HG02759 (cell line): ENCODE results near the gene SLC29A4.
"Not testable (repeated sequence)": the region's sequence is repeated elsewhere in the genome, so short reads cannot be mapped to it uniquely, and the experiment has no call there.

Experiments used
- ATAC-seq: cut with Tn5 transposase; IDR thresholded peaks from one replicate; pipeline ENCODE4 v1.9.1; 2021; ENCODE audit warnings: mild to moderate bottlenecking, moderate library complexity; ENCODE audit not compliant: unreplicated experiment

Gene SLC29A4

GRCh38 chr7:5282543-5283316 is at the start of gene SLC29A4:
TSS of gene SLC29A4 (plus strand) at chr7:5282943. CDS start at chr7:5287817, 4,874 bp downstream.
- ATAC-seq: no peak

DNA sequence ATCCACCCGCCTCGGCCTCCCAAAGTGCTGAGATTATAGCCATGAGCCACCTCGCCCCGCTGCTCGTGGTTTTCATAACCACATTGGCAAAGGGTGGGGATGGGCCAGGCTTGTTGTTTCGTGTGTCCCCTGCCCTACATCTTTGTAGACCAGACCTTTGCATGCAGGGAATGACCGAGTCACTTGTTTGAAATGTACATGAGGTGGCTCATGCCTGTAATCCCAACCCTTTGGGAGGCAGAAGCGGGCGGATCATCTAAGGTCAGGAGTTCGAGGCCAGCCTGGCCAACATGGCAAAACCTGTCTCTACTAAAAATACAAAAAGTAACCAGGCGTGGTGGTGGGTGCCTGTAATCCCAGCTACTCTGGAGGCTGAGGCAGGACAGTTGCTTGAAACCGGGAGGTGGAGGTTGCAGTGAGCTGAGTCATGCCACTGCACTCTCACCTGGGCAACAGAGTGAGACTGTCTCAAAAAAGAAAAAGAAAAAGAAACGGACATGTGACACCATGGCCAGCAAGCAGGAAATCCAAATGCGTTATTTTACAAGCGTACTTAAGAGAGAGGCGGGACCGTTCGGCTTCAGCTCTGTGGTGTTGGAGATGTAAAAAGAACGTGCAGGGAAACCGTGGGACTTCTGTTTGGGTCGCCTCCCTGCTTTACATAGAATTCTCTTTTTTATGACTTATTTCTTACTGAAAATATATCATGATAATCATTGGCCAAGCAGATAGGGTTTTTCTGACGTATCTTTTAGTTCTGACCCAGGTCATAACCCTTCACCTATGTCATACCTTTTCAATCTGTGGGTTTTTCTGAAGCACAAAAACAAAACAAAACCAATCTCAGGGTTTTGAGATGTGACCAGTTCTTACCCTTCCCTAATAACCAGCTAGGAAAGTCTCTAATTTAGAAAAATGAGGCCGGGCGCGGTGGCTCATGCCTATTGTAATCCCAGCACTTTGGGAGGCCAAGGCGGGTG is 47.6 kb upstream of the SLC29A4 start:
- no peak for ATAC-seq

DNA sequence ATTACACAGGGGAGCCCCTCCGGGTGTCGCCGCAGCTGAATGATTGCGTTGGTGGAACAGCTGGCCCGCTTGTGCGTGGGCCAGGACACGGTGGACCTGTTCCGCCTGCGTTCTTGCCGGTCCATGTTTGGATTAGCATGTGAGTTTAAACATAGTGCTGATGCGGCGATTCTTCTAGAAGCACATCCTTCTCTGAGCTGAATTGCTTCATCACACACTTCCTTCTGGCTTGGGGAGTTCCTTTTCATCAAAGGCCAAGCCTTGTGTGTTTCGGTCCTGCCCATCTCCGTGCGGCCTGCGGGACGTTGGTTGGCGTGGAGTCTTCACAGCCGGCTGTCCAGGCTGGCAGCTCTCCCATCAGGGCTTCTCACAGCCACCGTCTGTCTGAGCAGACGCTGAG is 45.5 kb upstream of the SLC29A4 start:
- no peak for ATAC-seq

DNA sequence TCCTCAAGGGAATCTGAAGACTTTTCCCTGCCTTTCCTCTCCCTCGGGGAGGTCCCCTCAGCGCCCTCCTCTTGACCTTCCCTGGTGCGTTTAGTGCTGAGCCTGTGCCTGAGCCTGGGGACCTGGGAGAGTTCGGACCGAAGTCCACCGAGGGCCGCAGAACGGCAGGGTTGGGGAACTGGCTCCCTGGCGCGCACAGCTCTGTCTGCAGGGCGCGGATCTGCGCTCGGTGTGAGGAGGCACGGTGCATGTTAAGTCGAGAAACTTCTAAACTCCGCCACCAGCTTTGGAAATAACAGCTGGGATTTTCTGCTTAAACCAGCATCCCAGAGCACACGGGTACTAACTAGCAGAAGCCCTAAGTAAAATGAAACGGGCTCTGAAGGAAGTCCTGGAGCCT is 44.2 kb upstream of the SLC29A4 start:
- ATAC-seq: no peak

- ATAC-seq: no peak
Observed at GRCh38 chr7:5243261-5243660, 39.5 kb upstream of the SLC29A4 start.

DNA sequence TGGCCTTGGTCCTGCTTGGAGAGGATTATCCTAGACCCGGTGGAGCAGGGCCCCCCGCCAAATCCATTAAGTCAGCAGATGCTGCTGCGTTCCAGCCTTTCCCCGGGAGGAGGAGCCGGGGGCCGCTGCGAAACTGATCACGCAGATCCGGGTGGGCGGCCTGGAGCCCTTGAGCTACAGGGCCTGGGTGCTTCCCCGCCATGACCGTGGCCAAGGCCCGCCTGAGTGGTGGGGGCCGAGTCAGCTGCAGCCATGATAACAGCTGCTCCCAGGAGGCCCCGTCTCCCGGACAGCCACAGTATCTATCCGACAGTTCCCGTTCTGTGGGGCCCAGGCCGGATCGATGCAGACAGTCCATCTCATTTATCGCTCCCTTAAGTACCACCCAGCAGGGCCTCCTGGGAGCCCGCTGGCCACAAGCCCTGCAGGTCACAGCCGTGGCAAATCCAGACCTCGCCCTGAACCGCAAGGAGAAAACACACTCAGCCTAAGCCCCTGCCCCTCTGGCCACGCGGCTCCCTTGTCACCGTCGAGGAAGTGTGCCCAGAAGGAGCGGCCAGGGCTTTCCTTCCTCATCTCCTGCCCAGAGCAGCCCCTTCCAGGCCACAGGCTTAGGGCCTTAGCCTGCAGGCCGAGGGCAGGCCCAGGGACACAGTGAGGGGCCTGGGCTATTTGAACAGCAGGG is 34.4 kb upstream of the SLC29A4 start:
- ATAC-seq: no peak

- not testable (repeated sequence) for ATAC-seq
Observed at GRCh38 chr7:5250787-5251186, 32.0 kb upstream of the SLC29A4 start.

GRCh38 chr7:5253529-5253928 is 29.2 kb upstream of the SLC29A4 start:
- ATAC-seq: not testable (repeated sequence)

DNA sequence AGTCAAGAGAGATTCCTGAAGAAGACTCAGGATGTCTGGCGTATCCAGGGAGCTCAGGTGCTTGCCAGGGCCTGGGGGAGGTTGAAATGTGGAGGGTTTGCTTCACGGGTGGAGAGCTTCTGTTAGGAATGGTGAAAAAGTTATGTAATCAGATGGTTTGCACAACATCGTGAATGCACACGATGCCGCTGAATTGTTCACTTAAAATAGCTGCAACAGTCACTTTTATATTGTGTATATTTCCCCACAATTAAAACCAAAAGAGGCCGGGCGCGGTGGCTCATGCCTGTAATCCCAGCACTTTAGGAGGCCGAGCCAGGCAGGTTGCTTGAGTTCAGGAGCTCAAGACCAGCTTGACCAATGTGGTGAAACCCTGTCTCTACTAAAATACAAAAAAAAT is 28.4 kb upstream of the SLC29A4 start:
- ATAC-seq: not testable (repeated sequence)

GRCh38 chr7:5255832-5256231 is 26.9 kb upstream of the SLC29A4 start:
- no peak for ATAC-seq

GRCh38 chr7:5260530-5261068 is 22.1 kb upstream of the SLC29A4 start:
- ATAC-seq: not testable (repeated sequence)

DNA sequence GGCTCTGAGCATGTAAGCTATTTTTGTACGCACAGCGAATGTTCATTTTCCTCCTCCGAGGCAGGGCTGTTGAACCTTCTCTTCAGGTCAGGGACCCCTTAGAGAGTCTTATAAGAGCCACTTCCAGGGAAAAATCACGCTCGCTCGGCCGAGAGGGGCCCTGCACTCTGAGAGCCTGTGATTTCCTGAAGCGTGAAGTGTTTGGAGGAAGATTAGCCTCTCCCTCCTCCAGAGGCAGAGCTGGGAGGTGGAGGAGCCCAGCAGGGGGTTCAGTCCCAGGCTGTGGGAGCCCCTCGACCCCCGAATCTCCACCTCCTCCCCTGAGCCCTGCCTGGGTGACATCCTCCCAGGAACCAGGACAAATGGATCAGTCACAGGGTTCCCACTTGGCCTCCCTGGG is 19.7 kb upstream of the SLC29A4 start:
- ATAC-seq: not testable (repeated sequence)

GRCh38 chr7:5265320-5266190 is 17.2 kb upstream of the SLC29A4 start:
- no peak for ATAC-seq

- ATAC-seq: no peak
Observed at GRCh38 chr7:5266191-5267028, 16.3 kb upstream of the SLC29A4 start.

DNA sequence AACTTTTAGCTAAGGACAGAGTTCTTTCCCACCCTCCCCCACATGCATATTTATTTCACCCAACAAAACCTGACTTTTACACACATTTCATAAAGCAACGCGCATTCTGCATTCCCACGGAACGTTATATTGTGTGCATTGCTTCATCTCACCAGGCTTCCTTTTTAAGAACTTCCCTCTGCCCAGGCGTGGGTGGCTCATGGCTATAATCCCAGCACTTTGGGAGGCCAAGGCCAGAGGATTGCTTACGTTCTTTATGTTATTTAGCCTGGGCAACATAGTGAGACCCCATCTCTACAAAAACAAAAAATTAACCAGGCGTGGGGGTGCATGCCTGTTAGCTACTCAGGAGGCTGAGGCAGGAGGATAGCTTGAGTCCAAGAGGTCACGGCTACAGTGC is 14.9 kb upstream of the SLC29A4 start:
- ATAC-seq: not testable (repeated sequence)

DNA sequence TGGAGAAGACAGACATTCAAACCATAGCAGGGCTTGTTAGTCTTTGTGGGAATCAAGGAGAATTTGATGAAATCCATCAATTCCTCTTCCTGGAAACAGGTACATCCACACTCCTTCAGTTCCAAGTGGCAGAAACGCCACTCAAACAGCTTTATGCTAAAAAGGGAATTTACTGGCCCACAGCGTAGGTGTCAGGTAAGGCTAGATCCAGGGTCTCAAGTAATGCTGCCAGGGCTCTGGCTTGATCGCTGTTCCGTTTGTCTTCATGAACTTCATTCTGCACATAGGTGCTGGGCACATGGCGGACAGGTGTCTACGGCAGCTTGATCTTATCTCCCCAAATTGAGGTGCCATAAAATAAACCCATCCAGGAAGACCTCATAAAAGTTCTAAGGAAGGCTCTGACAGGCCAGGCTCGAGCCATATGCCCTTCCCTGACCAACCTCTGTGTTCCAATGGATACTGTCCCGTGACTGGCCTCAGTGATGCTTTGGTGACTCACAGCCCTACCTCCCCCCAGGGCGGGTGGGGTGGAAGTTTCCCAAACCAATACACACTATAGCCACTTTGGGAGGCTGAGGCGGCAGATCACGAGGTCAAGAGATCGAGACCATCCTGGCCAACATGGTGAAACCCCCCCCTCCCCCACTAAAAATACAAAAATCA is 12.6 kb upstream of the SLC29A4 start:
- ATAC-seq: not testable (repeated sequence)

GRCh38 chr7:5270788-5271187 is 12.0 kb upstream of the SLC29A4 start:
- ATAC-seq: no peak

DNA sequence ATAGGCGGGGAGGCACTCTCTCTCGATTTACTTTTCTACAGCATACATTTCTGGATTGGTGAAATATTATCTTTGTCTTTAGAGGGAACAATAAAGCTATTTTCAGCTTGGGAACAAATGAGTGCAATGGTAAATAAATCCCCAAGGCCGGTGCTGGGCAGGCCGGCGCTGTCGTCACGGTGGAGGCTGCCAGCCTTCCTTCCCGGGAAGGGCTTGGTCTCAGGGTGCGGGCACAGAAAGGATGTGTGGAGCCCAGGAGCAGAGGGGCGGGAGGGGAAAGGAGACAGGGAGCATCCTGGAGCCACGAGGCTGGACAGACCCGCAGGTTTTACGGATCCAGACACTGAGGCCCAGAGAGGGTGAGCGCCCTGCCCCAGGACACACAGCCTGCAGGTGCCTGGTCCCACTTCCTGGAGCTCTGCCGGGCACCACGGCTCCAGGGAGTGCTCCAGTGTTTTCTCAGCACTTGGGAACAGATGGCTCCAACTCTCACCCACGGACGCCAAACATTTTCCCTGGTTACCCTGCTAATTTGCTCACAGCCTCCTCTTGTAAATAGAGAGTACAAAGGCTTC is 8.8 kb upstream of the SLC29A4 start:
- not testable (repeated sequence) for ATAC-seq
